GM19372 (cell line): ENCODE measurements around the gene STIM2.

Experiments
- ATAC-seq: cut with Tn5 transposase; IDR thresholded peaks from one replicate; pipeline ENCODE4 v1.9.1; 2021; ENCODE audit warnings: mild to moderate bottlenecking, low read depth, moderate library complexity; ENCODE audit not compliant: unreplicated experiment

Gene STIM2

DNA sequence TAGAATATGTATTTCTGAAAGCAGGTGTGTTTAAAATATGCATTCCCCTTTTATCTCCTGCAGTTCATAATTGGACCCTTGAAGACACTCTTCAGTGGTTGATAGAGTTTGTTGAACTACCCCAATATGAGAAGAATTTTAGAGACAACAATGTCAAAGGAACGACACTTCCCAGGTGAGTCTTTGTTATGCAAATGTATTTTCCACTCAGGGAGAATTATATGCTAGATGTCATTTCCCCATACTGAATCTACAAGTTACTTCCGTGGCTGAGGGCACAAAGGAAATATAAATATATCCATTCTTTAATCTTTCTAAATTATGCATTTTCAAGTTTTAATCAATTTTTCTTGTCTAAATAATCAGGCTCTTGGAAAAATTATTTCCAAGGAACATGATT lies 134.7 kb downstream of the STIM2 start:
- no peak for ATAC-seq

DNA sequence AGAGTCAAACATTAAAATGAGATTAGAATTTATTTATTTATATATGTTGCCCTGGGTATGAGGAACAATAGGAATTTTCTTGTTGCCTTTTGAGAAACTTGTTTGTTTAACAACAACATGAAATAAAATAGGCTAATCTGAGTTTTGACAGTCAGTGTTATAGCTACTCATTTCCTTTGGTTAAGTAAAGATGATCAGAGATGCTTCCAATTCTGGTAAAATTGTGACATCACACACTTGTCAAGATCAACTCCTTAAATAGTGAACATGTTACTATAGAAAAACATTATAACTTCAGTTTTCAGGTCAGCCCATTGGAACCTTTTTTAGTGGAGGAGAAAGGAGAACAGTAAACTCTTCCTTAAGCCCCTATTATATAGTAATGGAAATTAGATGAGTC lies 136.1 kb downstream of the STIM2 start:
- ATAC-seq, result no peak

DNA sequence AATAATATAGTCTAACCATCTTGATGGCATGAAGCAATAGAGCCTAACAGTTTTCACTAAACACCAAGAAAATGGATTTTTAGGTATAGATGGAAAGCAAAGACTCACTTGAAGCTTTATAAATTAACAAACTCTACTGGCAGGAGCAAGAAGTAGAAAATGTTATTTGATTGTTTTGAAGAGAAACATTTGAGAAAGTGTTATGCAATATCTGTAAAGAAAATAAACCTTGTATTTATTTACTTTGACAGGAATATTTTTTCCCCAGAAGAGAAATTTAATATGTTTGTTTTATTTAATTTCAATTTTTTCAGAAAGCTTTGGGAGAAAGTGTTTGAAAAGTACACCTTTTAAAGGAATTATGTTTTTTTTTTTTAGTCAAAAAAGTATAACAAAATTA lies 139.0 kb downstream of the STIM2 start:
- no peak for ATAC-seq

DNA sequence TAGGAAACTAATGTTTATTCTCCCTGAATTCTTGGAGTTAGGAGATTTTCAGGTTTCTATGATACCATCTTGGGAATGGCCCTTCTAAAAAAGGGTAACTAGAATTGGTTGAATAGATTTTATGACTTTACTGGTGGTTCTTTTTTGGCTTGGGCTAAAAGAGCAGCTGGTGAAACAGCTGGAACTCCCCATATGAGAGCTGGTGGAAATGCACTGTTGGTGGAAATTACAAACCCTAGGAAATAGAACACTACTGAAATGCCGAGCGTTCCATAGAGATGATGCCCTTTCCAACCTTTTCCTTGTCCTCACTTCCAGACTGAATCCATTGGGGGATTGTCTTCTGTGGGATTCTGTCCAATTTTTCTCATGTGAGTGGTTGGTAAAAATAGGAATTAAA lies 139.5 kb downstream of the STIM2 start:
- no peak for ATAC-seq

DNA sequence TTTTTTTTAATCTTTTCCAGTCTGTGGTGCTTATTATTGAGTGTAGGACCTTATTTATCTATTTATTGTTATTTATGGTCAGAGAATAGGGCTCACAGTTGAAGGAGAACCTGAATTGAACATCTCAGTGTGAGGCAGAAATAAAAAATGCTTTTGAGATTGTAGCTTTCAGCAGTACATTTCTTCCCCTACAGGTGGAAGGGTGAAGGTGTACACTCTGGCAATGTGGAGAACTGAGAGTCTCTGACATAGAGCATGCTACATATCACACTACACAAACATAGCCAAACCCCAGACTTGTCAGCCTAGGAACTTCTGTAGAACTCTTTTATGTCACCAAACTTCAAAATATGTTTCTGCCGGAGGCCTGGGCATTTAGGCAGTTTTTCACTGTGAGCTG lies 140.2 kb downstream of the STIM2 start:
- ATAC-seq, result peak; percentile 86

DNA sequence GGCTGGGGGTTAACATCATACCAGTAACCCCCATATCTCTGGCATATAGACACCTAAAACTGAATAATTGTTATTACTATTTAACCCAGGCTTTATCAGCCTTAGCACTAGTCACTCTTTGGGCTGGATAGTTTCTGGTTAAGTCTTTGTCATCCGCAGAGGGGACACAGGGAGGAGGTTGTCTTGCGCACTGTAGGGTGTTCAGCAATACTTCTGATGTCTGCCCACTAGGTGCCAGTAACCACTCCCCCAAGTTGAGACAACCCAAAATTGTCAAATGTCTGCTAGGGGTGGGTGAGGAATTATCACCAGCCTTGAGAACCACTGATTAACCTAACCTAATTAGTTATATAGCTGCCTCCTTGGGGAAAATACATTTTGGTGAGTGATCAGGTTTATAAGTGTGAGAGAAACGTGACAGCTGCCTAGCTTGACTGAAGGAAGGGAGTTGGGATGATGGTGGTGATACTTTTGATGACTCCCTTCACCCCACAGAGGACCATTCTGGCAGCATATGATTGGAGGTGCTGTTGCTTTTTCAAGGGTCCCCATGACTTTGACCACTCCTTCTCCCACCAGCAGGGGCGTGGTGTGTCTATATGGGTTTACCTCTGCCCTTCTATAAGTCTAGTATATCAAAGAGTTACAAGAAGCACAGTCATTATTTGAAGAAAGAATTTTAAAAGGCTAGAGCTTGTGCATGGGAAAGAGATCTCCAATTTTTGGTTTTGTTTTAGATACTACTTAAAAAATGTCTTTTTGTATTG lies 140.9 kb downstream of the STIM2 start:
- ATAC-seq, result no peak

DNA sequence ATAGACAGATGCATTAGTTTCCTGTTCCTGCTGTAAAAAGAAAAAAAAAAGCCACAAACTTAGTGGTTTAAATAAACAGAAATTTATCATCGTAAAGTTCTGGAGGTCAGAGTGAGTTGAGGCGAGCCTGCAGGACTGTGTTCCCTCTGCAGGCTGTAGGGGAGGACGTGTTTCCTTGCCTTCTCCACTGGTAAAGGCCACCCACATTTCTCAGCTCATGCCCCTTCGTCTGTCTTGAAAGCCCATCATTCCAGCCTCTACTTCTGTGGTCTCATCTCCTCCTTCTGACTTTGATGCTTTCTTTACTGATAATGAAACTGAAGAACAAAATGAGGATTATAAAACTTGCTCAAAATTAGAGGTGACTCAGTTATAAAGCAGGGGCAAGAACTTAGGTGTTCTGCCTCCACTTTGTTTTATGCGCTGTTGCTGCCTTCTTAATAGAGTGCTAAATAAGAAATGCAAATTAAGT lies 143.0 kb downstream of the STIM2 start:
- ATAC-seq, result no peak

DNA sequence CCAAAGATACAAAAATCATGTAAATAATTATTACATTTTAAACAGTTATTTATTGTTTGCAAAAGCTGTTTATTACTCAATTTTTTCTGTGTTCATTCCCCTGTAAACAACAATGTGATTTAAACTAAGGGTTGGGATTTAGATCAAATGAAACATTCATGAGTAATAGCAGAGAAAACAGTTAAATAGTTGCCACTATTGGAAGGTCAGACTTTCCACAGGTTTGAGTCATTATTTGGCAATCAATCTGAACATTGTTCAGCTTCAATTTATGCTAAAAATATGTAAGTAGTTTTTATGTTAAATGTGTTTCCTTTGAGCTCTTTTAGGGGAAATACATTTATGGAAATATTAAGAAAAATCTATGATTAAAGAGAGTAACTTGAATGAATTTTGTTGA lies 144.9 kb downstream of the STIM2 start:
- no peak for ATAC-seq

DNA sequence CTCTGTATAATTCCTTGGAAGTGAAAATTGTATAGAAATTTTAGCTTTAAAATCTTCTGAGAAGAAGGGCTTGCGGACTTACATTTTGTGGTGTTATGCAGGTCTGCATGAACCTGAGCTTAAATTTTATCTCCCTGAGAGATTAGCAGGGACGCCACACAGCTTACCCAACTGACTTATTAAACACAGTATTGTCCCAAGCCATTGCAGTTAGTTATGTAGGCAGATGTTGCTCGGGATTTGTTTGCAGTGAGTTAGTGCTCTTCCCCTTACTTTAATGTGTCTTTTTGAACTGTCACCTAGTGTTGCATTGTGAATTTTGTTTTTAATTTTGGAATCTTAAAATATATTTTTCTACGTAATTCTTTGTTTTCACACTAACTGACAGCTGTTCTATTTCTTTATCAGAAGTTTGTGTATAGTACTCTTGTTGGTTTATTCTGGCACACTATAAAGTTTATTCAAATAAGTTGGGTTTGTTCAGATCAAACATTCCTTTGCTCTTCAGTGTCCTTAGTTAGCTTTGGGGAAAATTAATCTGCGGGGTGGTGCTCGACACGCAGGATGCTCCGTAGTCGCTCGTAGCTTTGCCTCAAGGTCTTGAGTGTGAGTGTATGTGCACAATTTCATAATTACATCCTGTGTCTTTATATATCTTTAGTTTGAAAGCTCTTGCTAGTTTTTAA lies 145.4 kb downstream of the STIM2 start:
- no peak for ATAC-seq

DNA sequence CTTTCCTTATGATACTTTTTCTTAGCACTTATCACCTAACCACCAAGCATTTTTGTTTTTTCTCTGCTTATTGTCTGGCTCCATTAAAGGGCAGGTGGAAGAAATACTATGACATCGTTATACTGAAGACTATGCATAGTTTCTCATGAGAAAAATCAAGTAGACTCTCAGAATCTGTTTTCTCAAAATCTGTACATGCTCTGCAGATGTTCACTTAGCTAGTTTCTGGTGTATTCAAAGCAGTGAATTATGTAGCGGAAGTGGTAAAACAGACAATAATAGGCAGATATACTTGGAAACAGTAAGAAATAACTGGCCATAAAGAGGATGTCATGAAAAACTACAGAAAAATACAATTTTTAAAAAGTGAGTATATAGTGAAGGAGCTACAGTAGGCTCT lies 146.0 kb downstream of the STIM2 start:
- no peak for ATAC-seq

DNA sequence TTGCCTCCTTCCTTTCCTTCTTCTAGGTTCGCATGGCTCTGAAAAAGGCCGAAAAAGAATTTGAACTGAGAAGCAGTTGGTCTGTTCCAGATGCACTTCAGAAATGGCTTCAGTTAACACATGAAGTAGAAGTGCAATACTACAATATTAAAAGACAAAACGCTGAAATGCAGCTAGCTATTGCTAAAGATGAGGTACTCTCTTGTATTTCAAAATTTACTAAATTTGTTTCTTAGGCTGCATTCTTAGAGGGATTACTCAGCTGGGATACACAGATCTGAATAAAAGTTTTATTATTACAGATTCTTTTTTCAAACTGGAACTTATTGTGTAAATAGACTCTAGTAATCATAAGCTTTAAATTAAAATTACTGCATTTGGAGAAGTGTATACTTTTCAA lies 146.9 kb downstream of the STIM2 start:
- ATAC-seq, result no peak

DNA sequence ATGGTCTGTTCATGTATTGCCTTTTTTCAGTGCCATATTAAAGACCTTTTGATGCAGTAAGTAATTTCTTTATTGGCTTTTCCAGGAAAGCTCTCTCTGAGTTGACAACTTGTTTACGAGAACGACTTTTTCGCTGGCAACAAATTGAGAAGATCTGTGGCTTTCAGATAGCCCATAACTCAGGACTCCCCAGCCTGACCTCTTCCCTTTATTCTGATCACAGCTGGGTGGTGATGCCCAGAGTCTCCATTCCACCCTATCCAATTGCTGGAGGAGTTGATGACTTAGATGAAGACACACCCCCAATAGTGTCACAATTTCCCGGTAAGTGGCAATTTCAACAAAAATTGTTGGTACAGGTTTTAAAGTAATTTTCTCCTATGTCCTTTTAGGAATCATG lies 148.0 kb downstream of the STIM2 start:
- ATAC-seq, result no peak

DNA sequence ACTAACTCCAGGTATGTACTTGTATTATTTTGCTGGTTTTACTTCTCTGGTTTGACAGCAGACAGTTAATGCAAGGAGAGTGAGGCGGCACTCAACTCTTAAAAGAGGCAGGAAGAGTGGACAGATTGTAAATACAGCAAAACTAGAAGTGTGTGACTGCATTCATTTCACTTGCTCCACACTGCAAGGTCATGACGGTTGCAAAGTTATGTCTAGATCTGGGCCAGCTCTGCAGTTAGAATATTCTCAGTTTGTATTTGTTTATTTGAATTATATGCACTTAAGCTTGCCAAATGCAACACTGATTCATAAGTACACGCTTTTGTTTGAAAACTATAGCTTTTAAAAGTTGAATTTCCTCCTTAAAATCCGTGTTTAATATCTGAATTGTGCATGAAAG lies 148.9 kb downstream of the STIM2 start:
- no peak for ATAC-seq

DNA sequence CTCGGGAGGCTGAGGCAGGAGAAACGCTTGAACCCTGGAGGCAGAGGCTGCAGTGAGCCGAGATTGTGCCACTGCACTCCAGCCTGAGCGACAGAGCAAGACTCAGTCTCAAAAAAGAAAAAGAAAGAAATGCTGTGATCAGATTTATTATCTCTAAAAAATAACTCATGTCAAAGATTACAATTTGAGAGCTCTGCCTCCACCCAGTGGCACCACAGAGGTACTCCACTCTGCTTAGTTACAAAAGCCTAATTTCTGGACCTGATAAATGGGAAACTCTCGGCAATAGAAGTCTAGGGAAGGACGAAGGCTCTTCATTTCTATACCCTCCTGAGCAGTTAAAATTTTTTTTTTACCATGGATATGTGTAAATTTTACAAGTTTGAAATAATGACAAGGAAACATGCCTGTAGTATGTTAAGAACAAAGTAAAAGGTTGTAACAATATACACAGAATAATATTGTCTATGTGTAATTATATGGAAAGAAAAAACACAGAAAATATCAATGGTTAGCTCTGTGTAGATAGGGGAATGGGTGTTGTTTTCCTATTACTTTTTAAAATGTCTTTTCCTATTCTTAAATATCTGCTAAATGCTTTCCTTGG lies 149.8 kb downstream of the STIM2 start:
- peak; percentile 80 for ATAC-seq

DNA sequence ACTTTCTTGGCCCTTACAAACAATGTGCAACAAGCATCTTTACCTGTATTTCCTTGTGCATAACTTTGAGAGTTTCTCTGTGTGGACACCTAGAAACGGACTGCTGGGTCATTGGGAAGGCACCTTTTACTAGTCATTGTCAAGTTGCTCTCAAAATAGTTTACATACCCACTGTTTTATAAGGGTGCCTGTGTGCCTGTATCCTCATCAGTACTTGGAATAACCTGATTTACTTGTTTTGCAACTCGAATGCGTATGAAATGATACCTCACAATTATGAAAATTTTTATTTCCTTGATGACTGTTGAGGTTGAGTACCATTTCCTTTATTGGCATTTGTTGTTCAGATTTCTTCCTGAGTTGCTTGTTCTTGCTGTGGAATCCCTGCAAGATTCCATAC lies 150.8 kb downstream of the STIM2 start:
- no peak for ATAC-seq

DNA sequence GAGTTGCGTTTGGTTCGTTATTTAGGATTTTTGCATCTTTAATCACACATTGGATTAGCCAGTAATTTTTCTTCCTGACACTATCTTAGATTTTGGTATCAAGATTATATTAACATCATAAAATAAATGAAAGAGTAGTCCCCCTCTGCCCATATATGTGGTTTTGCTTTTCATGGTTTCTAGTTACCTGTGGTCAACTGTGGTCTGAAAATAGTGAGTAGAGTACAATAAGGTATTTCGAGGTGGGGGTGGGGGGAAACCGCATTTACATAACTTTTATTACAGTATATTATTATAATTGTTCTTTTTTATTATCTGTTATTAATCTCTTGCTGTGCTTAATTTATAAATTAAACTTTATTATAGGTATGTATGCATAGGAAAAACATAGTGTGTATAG lies 152.4 kb downstream of the STIM2 start:
- ATAC-seq, result no peak

DNA sequence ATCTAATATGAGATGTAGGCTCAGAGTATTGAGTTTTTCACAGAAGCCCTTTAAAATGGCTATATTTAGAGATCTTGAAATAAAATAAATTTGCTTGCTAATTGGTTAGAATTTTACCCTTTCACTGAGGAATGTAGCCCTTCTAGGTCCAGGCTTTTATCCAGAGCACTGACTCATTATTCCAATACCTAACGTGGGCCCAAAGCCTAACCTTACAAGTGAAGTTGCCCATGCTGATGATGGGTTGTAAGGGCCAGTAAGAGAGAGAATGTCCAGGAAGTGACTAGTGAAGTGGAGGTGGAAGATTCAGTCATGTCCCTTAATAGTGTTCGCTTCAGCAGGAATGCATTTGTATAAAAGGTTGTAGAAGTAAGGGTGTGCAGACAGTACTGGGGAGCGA lies 155.9 kb downstream of the STIM2 start:
- ATAC-seq, result no peak

DNA sequence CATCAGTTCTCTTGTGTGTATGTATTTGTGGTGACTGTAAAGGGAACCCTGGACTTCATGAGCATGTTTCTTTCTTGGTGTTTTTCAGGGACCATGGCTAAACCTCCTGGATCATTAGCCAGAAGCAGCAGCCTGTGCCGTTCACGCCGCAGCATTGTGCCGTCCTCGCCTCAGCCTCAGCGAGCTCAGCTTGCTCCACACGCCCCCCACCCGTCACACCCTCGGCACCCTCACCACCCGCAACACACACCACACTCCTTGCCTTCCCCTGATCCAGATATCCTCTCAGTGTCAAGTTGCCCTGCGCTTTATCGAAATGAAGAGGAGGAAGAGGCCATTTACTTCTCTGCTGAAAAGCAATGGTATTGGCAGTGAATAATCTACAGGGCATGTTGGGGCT lies 157.0 kb downstream of the STIM2 start:
- no peak for ATAC-seq

DNA sequence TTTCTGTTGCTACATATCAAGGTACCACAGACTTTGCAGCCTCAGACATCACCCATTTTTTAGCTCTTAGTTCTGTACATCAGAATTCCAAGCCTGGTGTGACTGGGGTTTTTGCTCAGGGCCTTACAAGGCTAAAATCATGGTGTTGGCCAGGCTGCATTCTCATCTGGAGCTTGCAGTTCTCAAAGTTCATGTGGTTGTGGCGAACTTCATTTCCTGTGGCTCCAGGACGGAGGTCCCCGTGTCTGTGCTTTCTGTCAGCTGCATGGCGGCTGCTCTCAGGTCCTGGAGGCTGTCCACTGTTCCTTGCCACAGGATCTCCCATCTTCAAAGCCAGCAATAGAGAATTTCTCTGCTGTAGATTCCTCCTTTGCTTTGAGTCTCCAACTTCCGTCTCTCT lies 157.4 kb downstream of the STIM2 start:
- no peak for ATAC-seq

DNA sequence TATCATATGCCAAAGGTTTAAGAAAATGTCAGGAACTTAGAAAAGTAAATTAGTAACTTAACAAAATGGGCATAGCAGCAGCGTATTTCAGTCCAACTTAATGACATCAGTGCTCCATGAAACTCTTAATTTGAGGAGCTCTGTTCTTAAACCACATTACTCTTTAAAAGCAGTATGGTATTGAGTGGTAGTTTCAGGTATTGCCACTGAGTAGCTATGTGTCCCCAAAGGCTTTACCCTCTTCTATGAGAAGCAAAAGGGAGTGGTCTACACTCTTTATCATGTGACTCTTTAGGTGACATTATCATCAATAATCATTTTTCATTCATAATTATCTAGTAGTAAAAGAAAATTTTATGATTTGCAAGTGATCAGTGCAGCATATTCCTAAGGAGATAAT lies 158.3 kb downstream of the STIM2 start:
- ATAC-seq, result no peak

DNA sequence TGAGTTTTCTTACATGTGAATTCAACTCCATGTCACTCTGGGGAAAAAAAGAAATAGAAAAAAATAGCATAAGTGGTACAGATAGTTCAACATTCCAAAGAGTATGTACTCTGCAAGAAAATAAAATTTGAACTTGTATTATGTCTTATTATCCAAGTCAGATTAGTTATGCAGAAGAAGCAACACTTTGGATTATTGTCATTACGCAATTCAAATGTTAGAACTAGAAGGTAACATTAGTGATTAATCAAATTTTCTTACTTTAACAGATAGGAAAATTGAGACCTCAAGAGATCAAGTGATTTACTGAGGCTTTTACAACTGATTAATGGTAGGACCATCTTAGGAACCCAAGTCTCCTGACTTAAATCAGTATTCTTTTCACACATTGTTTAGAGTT lies 159.1 kb downstream of the STIM2 start:
- ATAC-seq, result no peak

DNA sequence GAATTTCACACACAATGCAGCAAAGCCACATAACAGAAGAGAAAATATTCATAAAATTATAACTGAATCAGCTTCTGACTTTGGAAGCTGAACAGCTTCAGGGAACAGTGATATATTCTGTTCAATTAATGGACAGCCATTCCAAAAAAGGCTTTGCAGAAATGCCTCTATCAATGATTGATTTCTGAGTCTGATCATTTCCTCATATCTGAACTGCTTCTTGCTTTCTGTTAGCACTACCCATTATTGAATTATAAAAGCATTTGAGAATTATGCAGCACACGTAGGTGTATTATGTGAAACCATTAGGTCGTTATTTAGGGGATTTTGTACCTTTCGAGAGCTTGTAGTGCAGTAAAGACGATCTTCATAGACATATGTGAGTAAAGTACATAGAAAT lies 159.6 kb downstream of the STIM2 start:
- peak; percentile 45 for ATAC-seq
